Nephron progenitor cell (in vitro differentiated cells): ENCODE results near the gene FAM124B.

Experiments
- DNase-seq: peaks from one replicate; pipeline ENCODE4 v3.0.0; 2021
- H3K27ac Mint-ChIP-seq: 2 replicates; pipeline ENCODE4 v1.8.0; 2021; ENCODE audit warnings: mild to moderate bottlenecking, moderate library complexity, mixed read lengths
- H3K27me3 Mint-ChIP-seq: 2 replicates; pipeline ENCODE4 v1.8.0; 2021; ENCODE audit warnings: mild to moderate bottlenecking, low read depth, mixed read lengths; ENCODE audit not compliant: poor library complexity
- H3K36me3 Mint-ChIP-seq: 2 replicates; pipeline ENCODE4 v1.8.0; 2021; ENCODE audit warnings: low read depth, mixed read lengths
- H3K4me1 Mint-ChIP-seq: 2 replicates; pipeline ENCODE4 v1.8.0; 2021; ENCODE audit warnings: mixed read lengths
- H3K4me3 Mint-ChIP-seq: 2 replicates; pipeline ENCODE4 v1.8.0; 2021; ENCODE audit warnings: mild to moderate bottlenecking, moderate library complexity, mixed read lengths
- H3K9me3 Mint-ChIP-seq: 2 replicates; pipeline ENCODE4 v1.8.0; 2021; ENCODE audit warnings: mild to moderate bottlenecking, moderate library complexity, mixed read lengths
- CTCF ChIP-seq: fragments of 200-600 bp; sonication (generic); IDR thresholded peaks from 2 replicates; pipeline ENCODE4 v1.5.0; 2021; ENCODE audit warnings: antibody characterized with exemption

Gene FAM124B

GRCh38 chr2:224381521-224382279, 20.2 kb downstream of the FAM124B start:
- DNase-seq, result no peak
- TF ChIP-seq CTCF, result no peak
- no peaks in the 10 kb centered on the region for H3K4me1 Mint-ChIP-seq
- H3K27ac Mint-ChIP-seq, result no peak overlapping the region
- H3K4me3 Mint-ChIP-seq, result no peak overlapping the region
- H3K27me3 Mint-ChIP-seq, result no peaks in the 10 kb centered on the region
- no peaks in the 10 kb centered on the region for H3K36me3 Mint-ChIP-seq
- no peaks in the 10 kb centered on the region for H3K9me3 Mint-ChIP-seq

- no peaks in the 10 kb centered on the region for H3K36me3 Mint-ChIP-seq
- no peak overlapping the region for H3K4me3 Mint-ChIP-seq
- no peaks in the 10 kb centered on the region for H3K9me3 Mint-ChIP-seq
- H3K27ac Mint-ChIP-seq, result no peak overlapping the region
- no peak for TF ChIP-seq CTCF
- H3K27me3 Mint-ChIP-seq, result no peaks in the 10 kb centered on the region
- no peaks in the 10 kb centered on the region for H3K4me1 Mint-ChIP-seq
- no peak for DNase-seq
Measured at GRCh38 chr2:224379986-224380385, 21.9 kb downstream of the FAM124B start.

GRCh38 chr2:224379172-224379571, 22.7 kb downstream of the FAM124B start:
- no peak for DNase-seq
- Mint-ChIP-seq H3K4me1 (no peaks in the 10 kb centered on the region), H3K27me3 (no peaks in the 10 kb centered on the region), H3K36me3 (no peaks in the 10 kb centered on the region), H3K27ac (no peak overlapping the region), H3K9me3 (no peaks in the 10 kb centered on the region), H3K4me3 (no peak overlapping the region)
- TF ChIP-seq CTCF, result no peak

- Mint-ChIP-seq H3K27me3 (no peaks in the 10 kb centered on the region), H3K36me3 (no peaks in the 10 kb centered on the region), H3K9me3 (no peaks in the 10 kb centered on the region), H3K4me1 (no peaks in the 10 kb centered on the region), H3K4me3 (no peak overlapping the region), H3K27ac (no peak overlapping the region)
- no peak for DNase-seq
- no peak for TF ChIP-seq CTCF
Measured at GRCh38 chr2:224378701-224379097, 23.2 kb downstream of the FAM124B start.

GRCh38 chr2:224377751-224378700, 23.9 kb downstream of the FAM124B start:
- TF ChIP-seq CTCF, result no peak
- no peak for DNase-seq
- Mint-ChIP-seq H3K4me3 (no peak overlapping the region), H3K9me3 (no peaks in the 10 kb centered on the region), H3K36me3 (no peaks in the 10 kb centered on the region), H3K27ac (no peak overlapping the region), H3K4me1 (no peaks in the 10 kb centered on the region), H3K27me3 (no peaks in the 10 kb centered on the region)
